ENCODE measurements around the gene GRIK4. TPM values are rescaled to one million over a fixed set of nuclear protein-coding genes. Genes with fewer than 3 reads are reported as not detected.
A peak's percentile ranks its signal among the peaks of the same experiment; 100 is the strongest.

Gene GRIK4
- total RNA-seq, 1 donor from 2014 or later: 0.52 TPM

DNA sequence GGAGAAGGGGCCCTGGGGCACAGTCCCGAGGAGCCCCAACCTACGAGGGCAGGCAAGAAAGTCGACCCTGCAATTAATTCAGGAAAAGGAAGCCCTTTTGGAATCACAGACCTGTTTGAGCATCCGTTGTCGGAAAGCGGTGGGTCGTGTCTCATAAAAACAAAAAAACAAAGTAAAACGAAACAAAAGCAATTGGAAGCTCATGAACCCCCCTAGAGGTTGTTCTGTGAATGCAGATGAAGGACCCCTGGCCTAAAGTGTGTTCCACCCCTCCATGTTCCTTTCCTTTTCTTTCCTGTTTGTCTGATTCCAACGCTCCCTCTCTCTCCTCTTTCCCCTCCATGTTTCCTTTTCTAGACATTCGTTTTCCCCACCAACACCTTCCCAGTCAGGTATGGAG lies 203.7 kb downstream of the GRIK4 start:
- Histone ChIP-seq H3K27ac (ENCODE audit: low read depth, low read length) (no peak overlapping the region), H3K9ac (ENCODE audit: low read depth in 1 of 3, low read length in 3 of 3) (no peak overlapping the region), H3K9me3 (ENCODE audit: control insufficient read depth in 3 of 3, low read length in 3 of 3) (no peaks in the 10 kb centered on the region), H3K27me3 (ENCODE audit: control insufficient read depth in 3 of 3, insufficient read depth in 3 of 3, low read length in 3 of 3) (peaks cover 9 to 30% (median 11%) of the 10 kb centered on the region in 3 donors), H3K4me1 (ENCODE audit: control insufficient read depth in 3 of 3, insufficient read depth in 3 of 3, low read length in 3 of 3) (peaks cover 0 to 15% (median 0%) of the 10 kb centered on the region in 3 donors), H3K36me3 (ENCODE audit: control insufficient read depth in 3 of 3, insufficient read depth in 3 of 3, low read length in 3 of 3) (no peaks in the 10 kb centered on the region), H3K4me3 (ENCODE audit: low read length in 3 of 3) (peak overlapping the region in 2 of 3 donors; percentile 41 to 43)

GRCh38 chr11:120717042-120717441 lies 205.5 kb downstream of the GRIK4 start:
- no peak overlapping the region for H3K9ac ChIP-seq (ENCODE audit: low read depth in 1 of 3, low read length in 3 of 3)
- no peaks in the 10 kb centered on the region for H3K36me3 ChIP-seq (ENCODE audit: control insufficient read depth in 3 of 3, insufficient read depth in 3 of 3, low read length in 3 of 3)
- H3K27me3 ChIP-seq (ENCODE audit: control insufficient read depth in 3 of 3, insufficient read depth in 3 of 3, low read length in 3 of 3): peaks cover 8 to 30% (median 9%) of the 10 kb centered on the region in 3 donors
- H3K4me3 ChIP-seq (ENCODE audit: low read length in 3 of 3): no peak overlapping the region
- no peaks in the 10 kb centered on the region for H3K9me3 ChIP-seq (ENCODE audit: control insufficient read depth in 3 of 3, low read length in 3 of 3)
- H3K4me1 ChIP-seq (ENCODE audit: control insufficient read depth in 3 of 3, insufficient read depth in 3 of 3, low read length in 3 of 3): peaks cover 0 to under 1% (median 0%) of the 10 kb centered on the region in 3 donors
- H3K27ac ChIP-seq (ENCODE audit: low read depth, low read length): no peak overlapping the region

GRCh38 chr11:120717623-120718022 lies 206.1 kb downstream of the GRIK4 start:
- H3K9me3 ChIP-seq (ENCODE audit: control insufficient read depth in 3 of 3, low read length in 3 of 3): no peaks in the 10 kb centered on the region
- no peaks in the 10 kb centered on the region for H3K36me3 ChIP-seq (ENCODE audit: control insufficient read depth in 3 of 3, insufficient read depth in 3 of 3, low read length in 3 of 3)
- H3K27me3 ChIP-seq (ENCODE audit: control insufficient read depth in 3 of 3, insufficient read depth in 3 of 3, low read length in 3 of 3): peaks cover 4 to 30% (median 9%) of the 10 kb centered on the region in 3 donors
- H3K27ac ChIP-seq (ENCODE audit: low read depth, low read length): no peak overlapping the region
- no peaks in the 10 kb centered on the region for H3K4me1 ChIP-seq (ENCODE audit: control insufficient read depth in 3 of 3, insufficient read depth in 3 of 3, low read length in 3 of 3)
- no peak overlapping the region for H3K4me3 ChIP-seq (ENCODE audit: low read length in 3 of 3)
- no peak overlapping the region for H3K9ac ChIP-seq (ENCODE audit: low read depth in 1 of 3, low read length in 3 of 3)

GRCh38 chr11:120718171-120718570 lies 206.6 kb downstream of the GRIK4 start:
- Histone ChIP-seq H3K4me1 (ENCODE audit: control insufficient read depth in 3 of 3, insufficient read depth in 3 of 3, low read length in 3 of 3) (no peaks in the 10 kb centered on the region), H3K9me3 (ENCODE audit: control insufficient read depth in 3 of 3, low read length in 3 of 3) (no peaks in the 10 kb centered on the region), H3K27me3 (ENCODE audit: control insufficient read depth in 3 of 3, insufficient read depth in 3 of 3, low read length in 3 of 3) (peaks cover 4 to 30% (median 9%) of the 10 kb centered on the region in 3 donors), H3K36me3 (ENCODE audit: control insufficient read depth in 3 of 3, insufficient read depth in 3 of 3, low read length in 3 of 3) (no peaks in the 10 kb centered on the region), H3K27ac (ENCODE audit: low read depth, low read length) (no peak overlapping the region), H3K9ac (ENCODE audit: low read depth in 1 of 3, low read length in 3 of 3) (no peak overlapping the region), H3K4me3 (ENCODE audit: low read length in 3 of 3) (no peak overlapping the region)

GRCh38 chr11:120719348-120719747 lies 207.8 kb downstream of the GRIK4 start:
- H3K4me3 ChIP-seq (ENCODE audit: low read length in 3 of 3): no peak overlapping the region
- peaks cover 4 to 20% (median 9%) of the 10 kb centered on the region in 3 donors for H3K27me3 ChIP-seq (ENCODE audit: control insufficient read depth in 3 of 3, insufficient read depth in 3 of 3, low read length in 3 of 3)
- H3K4me1 ChIP-seq (ENCODE audit: control insufficient read depth in 3 of 3, insufficient read depth in 3 of 3, low read length in 3 of 3): no peaks in the 10 kb centered on the region
- no peak overlapping the region for H3K27ac ChIP-seq (ENCODE audit: low read depth, low read length)
- no peak overlapping the region for H3K9ac ChIP-seq (ENCODE audit: low read depth in 1 of 3, low read length in 3 of 3)
- no peaks in the 10 kb centered on the region for H3K36me3 ChIP-seq (ENCODE audit: control insufficient read depth in 3 of 3, insufficient read depth in 3 of 3, low read length in 3 of 3)
- no peaks in the 10 kb centered on the region for H3K9me3 ChIP-seq (ENCODE audit: control insufficient read depth in 3 of 3, low read length in 3 of 3)

DNA sequence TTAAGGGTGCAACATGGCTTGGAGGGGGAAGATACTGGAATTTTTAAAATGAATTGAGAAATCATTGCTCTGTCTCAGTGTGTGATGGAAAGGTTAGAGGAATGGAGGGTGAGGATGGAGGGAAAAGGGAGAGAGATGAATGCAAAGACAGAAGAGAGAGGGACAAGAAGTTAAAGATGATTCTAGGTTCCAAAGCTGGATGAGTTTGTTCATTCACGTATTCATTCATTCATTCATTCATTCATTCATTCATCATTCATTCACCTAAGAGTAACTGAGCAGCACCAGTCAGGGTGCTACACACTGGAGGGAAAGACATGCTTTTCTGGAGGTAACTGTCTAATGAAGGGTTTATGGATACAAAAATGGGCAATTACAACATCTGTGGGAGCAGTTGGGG lies 209.2 kb downstream of the GRIK4 start:
- Histone ChIP-seq H3K4me1 (ENCODE audit: control insufficient read depth in 3 of 3, insufficient read depth in 3 of 3, low read length in 3 of 3) (no peaks in the 10 kb centered on the region), H3K27ac (ENCODE audit: low read depth, low read length) (no peak overlapping the region), H3K4me3 (ENCODE audit: low read length in 3 of 3) (no peak overlapping the region), H3K9ac (ENCODE audit: low read depth in 1 of 3, low read length in 3 of 3) (no peak overlapping the region), H3K27me3 (ENCODE audit: control insufficient read depth in 3 of 3, insufficient read depth in 3 of 3, low read length in 3 of 3) (peaks cover 4 to 20% (median 9%) of the 10 kb centered on the region in 3 donors), H3K36me3 (ENCODE audit: control insufficient read depth in 3 of 3, insufficient read depth in 3 of 3, low read length in 3 of 3) (no peaks in the 10 kb centered on the region), H3K9me3 (ENCODE audit: control insufficient read depth in 3 of 3, low read length in 3 of 3) (no peaks in the 10 kb centered on the region)

DNA sequence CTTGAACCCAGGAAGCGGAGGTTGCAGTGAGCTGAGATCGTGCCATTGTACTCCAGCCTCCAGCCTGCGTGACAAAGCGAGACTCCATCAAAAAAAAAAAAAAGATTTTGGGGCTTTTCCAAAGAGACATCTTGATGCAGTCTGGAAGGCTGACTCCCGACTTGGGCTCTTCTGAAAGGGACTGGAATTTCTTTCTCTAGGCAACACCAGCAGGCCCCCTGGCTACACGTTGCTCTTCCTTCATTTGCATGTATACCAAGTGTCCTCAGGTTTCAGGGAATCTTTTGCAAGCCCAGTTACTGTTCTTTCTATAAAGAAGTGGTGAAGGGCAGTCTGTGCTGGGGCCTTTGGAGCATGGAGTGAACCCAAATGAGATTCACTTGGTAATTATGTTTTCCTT lies 211.0 kb downstream of the GRIK4 start:
- Histone ChIP-seq H3K36me3 (ENCODE audit: control insufficient read depth in 3 of 3, insufficient read depth in 3 of 3, low read length in 3 of 3) (no peaks in the 10 kb centered on the region), H3K27me3 (ENCODE audit: control insufficient read depth in 3 of 3, insufficient read depth in 3 of 3, low read length in 3 of 3) (peaks cover 4 to 12% (median 4%) of the 10 kb centered on the region in 3 donors), H3K4me3 (ENCODE audit: low read length in 3 of 3) (no peak overlapping the region), H3K9me3 (ENCODE audit: control insufficient read depth in 3 of 3, low read length in 3 of 3) (no peaks in the 10 kb centered on the region), H3K27ac (ENCODE audit: low read depth, low read length) (no peak overlapping the region), H3K9ac (ENCODE audit: low read depth in 1 of 3, low read length in 3 of 3) (no peak overlapping the region), H3K4me1 (ENCODE audit: control insufficient read depth in 3 of 3, insufficient read depth in 3 of 3, low read length in 3 of 3) (no peaks in the 10 kb centered on the region)

GRCh38 chr11:120723751-120724150 lies 212.2 kb downstream of the GRIK4 start:
- Histone ChIP-seq H3K9me3 (ENCODE audit: control insufficient read depth in 3 of 3, low read length in 3 of 3) (no peaks in the 10 kb centered on the region), H3K27ac (ENCODE audit: low read depth, low read length) (no peak overlapping the region), H3K4me1 (ENCODE audit: control insufficient read depth in 3 of 3, insufficient read depth in 3 of 3, low read length in 3 of 3) (no peaks in the 10 kb centered on the region), H3K4me3 (ENCODE audit: low read length in 3 of 3) (no peak overlapping the region), H3K9ac (ENCODE audit: low read depth in 1 of 3, low read length in 3 of 3) (no peak overlapping the region), H3K36me3 (ENCODE audit: control insufficient read depth in 3 of 3, insufficient read depth in 3 of 3, low read length in 3 of 3) (no peaks in the 10 kb centered on the region), H3K27me3 (ENCODE audit: control insufficient read depth in 3 of 3, insufficient read depth in 3 of 3, low read length in 3 of 3) (peaks cover 0 to 4% (median 0%) of the 10 kb centered on the region in 3 donors)

GRCh38 chr11:120727752-120728151 lies 216.2 kb downstream of the GRIK4 start:
- Histone ChIP-seq H3K9me3 (ENCODE audit: control insufficient read depth in 3 of 3, low read length in 3 of 3) (no peaks in the 10 kb centered on the region), H3K4me3 (ENCODE audit: low read length in 3 of 3) (no peak overlapping the region), H3K27ac (ENCODE audit: low read depth, low read length) (no peak overlapping the region), H3K36me3 (ENCODE audit: control insufficient read depth in 3 of 3, insufficient read depth in 3 of 3, low read length in 3 of 3) (no peaks in the 10 kb centered on the region), H3K27me3 (ENCODE audit: control insufficient read depth in 3 of 3, insufficient read depth in 3 of 3, low read length in 3 of 3) (no peaks in the 10 kb centered on the region), H3K4me1 (ENCODE audit: control insufficient read depth in 3 of 3, insufficient read depth in 3 of 3, low read length in 3 of 3) (no peaks in the 10 kb centered on the region), H3K9ac (ENCODE audit: low read depth in 1 of 3, low read length in 3 of 3) (no peak overlapping the region)

DNA sequence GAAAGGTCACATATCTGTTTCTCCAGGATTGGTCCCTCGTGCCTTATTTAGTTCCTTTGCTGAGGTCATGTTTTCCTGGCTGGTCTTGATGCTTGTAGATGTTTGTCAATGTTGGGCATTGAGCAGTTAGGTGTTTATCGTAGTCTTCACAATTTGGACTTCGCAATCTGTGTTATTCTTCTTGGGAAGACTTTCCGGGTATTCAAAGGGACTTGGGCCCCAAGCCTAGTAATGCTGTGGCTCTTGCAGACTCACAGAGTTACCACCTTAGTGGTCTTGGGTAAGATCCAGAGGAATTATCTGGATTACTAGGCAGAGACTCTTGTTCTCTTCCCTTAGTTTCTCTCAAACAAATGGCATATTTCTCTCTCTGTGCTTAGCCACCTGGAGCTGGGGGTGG lies 223.5 kb downstream of the GRIK4 start:
- no peaks in the 10 kb centered on the region for H3K9me3 ChIP-seq (ENCODE audit: control insufficient read depth in 3 of 3, low read length in 3 of 3)
- H3K9ac ChIP-seq (ENCODE audit: low read depth in 1 of 3, low read length in 3 of 3): no peak overlapping the region
- H3K4me1 ChIP-seq (ENCODE audit: control insufficient read depth in 3 of 3, insufficient read depth in 3 of 3, low read length in 3 of 3): no peaks in the 10 kb centered on the region
- no peaks in the 10 kb centered on the region for H3K36me3 ChIP-seq (ENCODE audit: control insufficient read depth in 3 of 3, insufficient read depth in 3 of 3, low read length in 3 of 3)
- no peak overlapping the region for H3K4me3 ChIP-seq (ENCODE audit: low read length in 3 of 3)
- H3K27me3 ChIP-seq (ENCODE audit: control insufficient read depth in 3 of 3, insufficient read depth in 3 of 3, low read length in 3 of 3): no peaks in the 10 kb centered on the region
- no peak overlapping the region for H3K27ac ChIP-seq (ENCODE audit: low read depth, low read length)

Measured in skeletal muscle tissue (tissue), 4 donors.